Superior temporal gyrus (tissue), 1 donor: Measurements from ENCODE around the gene PRSS57.
A peak's percentile ranks its signal among the peaks of the same experiment; 100 is the strongest.

ENCODE experiments used
- DNase-seq: peaks from one replicate; pipeline ENCODE4 v3.0.0-alpha.2; 2016; ENCODE audit errors: extremely low spot score

Gene PRSS57

DNA sequence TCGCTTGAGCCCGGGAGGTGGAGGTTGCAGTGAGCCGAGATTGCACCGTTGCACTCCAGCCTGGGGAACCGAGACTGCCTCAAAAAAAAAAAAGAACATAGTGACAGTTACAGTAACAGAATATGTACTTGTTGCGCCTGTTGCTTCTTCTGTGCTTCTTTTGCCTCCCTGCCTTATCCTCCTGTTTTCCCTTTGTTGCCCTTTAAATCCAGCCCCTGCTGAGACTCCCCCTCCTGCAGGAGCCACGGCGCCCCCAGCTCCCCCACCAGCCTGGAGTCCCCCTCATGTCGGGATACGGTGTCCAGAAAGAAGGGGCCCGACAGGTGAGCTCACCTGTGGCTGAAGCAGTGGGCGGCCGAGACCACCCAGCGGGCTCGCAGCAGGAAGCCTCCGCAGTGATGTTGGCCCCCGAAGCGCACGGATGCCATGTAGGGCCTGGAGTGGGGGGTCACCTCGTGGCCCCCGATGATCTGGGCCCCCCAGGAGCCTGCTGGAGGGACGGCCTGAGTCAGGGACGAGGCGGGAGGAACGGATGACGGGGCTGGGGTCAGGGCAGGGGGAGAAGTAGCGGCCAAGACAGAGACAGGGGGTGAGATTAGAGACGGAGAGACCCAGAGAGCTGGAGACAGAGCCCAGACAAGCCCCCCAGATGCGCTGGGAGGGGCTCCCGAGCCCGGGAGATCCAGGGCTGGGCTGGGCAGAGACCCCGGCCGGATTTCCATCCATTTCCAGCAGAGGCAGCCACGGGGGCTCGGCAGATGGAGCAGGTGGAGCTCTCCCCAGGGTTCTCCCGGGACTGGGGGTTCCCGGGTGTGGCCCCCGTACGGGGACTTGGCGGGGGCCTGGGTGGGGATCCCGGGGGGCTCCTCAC lies 536 bp downstream of the PRSS57 start:
- no peak for DNase-seq

DNA sequence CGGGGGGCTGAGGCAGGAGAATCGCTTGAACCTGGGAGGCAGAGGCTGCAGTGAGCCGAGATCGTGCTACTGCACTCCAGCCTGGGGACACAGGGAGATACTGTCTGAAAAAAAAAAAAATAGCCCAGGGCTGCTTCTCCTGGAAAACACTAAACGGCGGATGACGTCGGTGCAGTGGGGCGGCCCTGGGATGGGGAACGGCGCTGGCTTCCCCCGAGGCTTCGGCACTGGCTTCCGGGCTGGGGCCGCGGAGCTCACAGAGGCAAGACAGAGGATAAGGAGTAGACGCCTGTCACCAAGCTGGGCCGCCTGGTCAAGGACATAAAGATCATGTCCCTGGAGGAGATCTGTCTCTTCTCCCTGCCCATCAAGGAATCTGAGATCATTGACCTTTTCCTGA lies 5.0 kb downstream of the PRSS57 start:
- DNase-seq = no peak

- no peak for DNase-seq
These were observed 6.3 kb downstream of the PRSS57 start for GRCh38 chr19:688992-689391.

DNA sequence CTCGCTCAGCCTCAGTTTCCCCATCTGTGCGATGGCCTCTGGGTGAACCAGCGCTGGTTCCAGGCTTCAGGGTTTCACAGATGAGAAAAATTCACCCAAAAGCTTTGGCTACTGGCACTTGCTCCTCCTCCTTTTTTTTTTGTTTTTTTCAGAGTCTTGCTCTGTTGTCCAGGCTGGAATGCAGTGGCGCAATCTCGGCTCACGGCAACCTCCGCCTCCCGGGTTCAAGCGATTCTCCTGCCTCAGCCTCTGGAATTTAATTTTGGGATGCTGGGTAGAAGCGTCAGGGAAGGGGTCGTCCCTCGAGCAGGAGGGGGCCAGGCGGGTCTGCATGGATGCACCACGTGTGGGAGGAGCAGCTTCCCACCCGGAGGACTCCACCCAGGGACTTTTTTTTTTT lies 7.0 kb downstream of the PRSS57 start:
- no peak for DNase-seq

- no peak for DNase-seq
These were observed 7.6 kb downstream of the PRSS57 start for GRCh38 chr19:687569-688166.

DNA sequence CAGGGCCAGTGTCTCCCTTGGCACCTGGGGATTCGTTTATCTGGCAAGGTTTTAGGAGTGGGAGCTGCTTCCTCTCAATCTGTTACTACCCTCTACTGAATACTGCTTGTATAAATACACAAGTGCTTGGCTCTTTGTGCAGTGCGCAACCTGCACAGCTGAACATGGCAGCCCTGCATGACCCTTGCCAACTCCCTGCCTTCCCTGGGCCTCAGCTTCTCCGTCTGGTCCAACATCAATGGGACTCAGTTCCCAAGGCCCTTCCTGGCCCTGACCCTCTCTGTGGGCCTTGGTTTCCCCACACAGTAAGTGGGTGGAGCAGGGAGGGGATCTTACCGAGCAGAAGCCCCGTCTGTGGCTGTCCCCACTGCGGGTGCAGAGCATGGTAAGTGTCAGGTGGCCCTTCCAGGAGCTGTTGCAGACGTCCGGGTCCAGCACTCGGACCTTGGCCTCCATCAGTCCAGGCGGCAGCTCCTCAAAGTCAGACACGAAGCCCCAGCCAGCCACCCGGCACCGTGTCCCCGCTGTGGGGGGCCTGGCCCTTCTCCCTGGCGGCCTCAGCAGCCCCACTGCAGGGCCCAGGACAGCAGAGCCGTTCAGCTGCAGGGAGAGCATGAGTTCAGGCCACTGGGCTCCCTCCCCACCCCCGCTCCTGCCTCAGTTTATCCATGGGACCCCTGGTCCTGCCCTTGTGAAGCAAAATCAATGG lies 8.5 kb downstream of the PRSS57 start:
- DNase-seq = no peak

DNA sequence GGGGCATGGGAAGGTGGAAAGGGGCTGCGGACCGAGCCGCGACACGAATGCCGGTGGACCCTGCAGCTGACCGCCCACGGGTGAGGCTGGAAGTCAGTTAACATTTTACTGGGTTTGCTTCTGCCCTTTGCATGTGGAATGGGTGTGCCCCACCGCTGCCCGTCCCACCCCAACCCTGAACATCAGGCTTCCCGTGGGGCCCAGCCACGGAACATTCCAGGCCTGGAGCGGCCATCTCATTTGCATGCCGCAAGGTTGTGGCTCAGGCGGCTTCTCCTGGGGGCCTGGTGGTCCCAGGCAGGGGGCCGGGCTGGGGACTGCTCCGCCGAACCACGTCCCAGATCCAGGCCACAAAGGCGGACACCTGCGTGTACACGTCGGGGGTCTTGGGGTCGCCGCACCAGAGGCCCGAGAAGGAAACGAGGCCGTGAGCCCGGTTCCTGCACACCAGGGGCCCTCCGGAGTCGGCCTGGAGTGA lies 9.8 kb downstream of the PRSS57 start:
- DNase-seq = no peak

GRCh38 chr19:682678-683320 lies 12.5 kb downstream of the PRSS57 start:
- DNase-seq = no peak

- no peak for DNase-seq
These were observed 13.9 kb downstream of the PRSS57 start for GRCh38 chr19:681029-682019.

DNA sequence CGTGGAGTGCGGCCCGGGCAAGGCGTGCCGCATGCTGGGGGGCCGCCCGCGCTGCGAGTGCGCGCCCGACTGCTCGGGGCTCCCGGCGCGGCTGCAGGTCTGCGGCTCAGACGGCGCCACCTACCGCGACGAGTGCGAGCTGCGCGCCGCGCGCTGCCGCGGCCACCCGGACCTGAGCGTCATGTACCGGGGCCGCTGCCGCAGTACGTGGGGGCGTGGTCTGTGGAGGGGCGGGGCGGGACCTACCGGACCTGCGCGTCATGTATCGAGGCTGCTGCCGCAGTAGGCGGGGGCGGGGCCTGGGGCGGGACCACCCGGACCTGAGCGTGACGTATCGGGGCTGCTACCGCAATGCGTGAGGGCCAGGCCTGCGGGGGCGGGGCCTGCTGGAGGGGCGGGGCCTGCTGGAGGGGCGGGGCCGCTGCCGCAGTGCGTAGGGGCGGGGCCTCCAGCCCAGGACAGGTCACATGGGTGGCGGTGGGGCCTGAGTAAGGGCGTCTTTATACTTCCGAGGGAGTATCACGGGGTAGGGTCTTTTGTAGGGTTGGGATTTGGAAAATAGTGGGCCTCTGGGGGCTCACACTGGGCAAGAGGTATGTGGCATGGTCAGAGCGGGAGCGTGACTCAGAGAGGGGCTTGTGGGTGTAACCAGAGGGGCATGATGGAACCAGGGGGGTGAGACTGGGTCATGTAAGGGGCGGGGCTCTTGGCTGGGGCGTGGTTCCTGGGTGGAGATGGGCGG lies 14.8 kb downstream of the PRSS57 start:
- peak; percentile 90 for DNase-seq

DNA sequence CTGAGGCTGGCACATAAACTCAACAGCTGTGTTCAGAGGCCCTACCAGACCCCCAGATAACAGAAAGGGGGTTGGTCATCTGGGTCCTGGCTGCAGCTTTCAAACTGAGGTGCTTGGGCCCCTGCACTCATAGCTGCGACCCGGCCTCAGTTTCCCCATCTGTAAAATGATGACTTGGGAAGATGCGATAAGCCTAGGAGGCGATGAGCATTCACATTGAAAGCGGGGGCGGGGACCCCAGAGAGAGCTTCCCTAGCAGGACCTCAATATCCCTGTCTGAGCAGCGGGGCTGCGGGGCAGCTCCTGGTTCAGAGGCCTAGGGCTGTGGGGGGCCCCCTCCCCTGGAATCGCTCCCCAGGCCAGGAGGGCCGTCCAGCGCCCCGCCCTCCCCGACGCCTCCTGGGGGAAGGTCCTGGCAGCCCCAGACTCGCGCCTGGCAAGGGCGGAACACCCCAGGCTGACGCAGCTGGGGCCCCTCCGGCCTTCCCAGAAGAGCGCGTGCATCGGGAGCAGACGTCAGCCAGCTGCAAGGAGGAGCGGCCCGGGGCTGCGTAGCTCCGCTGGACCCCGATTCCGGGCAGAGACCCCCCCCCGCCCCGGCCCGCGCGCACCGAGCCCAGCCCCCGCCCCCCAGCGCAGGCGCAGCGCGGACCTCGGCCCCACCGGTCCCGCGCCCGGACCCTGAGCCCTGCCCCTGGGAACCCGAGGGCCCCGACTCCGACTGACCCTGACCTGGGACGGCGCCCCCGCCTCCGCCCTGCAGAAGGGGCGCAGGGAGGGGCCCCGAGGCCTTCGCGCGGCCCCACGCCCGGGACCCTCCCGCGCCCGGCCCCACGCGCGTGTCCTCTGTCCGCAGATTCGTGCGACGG lies 15.6 kb downstream of the PRSS57 start:
- no peak for DNase-seq

GRCh38 chr19:678791-679388 lies 16.4 kb downstream of the PRSS57 start:
- no peak for DNase-seq

GRCh38 chr19:677601-678436 lies 17.4 kb downstream of the PRSS57 start:
- DNase-seq = no peak

GRCh38 chr19:677201-677600 lies 18.1 kb downstream of the PRSS57 start:
- DNase-seq = no peak

DNA sequence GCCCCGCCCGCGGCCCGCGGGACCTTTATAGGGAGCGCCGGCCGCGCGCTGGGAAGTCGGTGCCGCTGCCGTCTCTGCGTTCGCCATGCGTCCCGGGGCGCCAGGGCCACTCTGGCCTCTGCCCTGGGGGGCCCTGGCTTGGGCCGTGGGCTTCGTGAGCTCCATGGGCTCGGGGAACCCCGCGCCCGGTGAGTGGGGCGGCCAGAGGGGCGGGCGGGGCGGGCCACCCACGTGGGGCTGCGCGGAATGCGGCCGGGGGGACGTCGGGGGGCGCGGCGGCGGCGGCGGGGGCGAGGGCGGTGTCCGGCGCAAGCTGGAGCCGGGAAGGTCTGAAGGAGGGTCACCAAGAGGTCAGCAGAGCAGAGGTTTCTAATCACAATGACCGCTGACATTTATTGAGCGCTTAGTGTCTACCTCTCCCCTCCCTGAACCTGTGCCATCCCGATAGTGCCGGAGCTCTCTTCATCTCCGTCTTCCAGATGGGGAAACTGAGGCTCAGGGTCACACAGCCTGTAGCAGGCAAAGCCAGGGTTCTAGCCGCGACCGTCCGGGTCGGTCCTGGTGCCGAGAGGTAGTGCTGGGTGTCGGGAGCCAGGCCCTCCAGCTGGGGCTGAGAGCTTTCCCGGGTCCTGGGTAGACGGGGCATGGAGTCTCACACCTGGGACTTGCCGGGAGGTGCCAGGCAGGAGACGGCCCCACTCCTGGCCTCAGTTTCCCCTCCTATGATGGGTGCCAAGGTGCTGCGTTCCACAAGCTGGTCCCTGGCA lies 18.7 kb downstream of the PRSS57 start, which contains the start of gene FSTL3:
FSTL3 (plus strand) TSS at position 54 of the 767 bp plus-strand sequence; CDS start at position 86, 32 bp downstream.
- DNase-seq = no peak

GRCh38 chr19:676007-676338 lies 19.3 kb downstream of the PRSS57 start:
- DNase-seq = no peak
